NOMO-1 treated with dmso at 0.1 percent for 144 hours (cell line): Measurements from ENCODE around the gene GUCD1.
"Not testable (repeated sequence)": the region's sequence is repeated elsewhere in the genome, so short reads cannot be mapped to it uniquely, and the experiment has no call there.

ENCODE experiments used
- DNase-seq: peaks from one replicate; lab custom pipeline; 2025; ENCODE audit not compliant: unreplicated experiment; lab: John Stamatoyannopoulos, UW

GUCD1 gene

DNA sequence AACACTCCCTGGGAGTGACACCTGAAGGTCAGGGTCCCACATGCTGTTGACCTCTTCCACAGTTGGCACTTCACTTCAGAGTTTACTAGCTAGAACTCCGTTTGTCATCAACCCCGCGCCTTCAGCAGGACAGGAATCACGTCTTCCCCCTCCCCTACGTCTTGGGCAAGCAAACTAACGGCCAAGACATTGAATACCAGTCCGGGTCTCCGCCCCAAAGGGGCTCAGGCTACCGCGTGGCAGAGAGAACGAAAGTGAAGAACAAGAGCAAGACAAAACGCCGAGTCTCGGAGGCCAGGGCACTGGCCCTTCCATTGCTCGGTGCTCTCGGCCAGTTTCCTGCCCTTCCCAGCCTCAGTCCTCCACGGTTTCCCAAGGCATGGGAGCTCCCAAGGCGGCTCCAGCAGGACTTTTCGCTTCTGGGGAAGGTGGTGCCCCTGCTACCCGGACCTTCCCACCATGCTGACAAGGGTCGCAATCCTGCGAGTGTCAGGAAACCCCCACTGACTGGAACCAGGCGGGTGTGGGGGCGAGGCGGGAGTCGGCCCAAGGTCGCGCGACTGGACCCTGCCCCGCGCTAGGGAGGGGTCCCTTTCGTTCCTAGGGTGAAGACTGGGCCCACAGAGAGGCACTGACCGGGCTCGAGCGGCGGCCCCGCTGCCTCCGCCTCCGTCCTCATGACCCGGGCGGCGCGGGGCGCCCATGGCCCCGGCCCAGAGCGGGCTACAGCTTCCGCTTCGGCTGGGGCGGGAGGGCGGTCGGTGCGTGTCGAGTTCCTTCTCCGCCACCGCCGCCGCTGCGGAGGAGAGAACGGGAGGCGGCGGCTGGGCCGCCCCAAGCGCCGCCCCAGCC, at the start of gene GUCD1:
TSS of gene GUCD1 (minus strand) at position 826 of the 852 bp plus-strand sequence. CDS start at position 679, 147 bp downstream.
- peak; percentile 16 for DNase-seq

DNA sequence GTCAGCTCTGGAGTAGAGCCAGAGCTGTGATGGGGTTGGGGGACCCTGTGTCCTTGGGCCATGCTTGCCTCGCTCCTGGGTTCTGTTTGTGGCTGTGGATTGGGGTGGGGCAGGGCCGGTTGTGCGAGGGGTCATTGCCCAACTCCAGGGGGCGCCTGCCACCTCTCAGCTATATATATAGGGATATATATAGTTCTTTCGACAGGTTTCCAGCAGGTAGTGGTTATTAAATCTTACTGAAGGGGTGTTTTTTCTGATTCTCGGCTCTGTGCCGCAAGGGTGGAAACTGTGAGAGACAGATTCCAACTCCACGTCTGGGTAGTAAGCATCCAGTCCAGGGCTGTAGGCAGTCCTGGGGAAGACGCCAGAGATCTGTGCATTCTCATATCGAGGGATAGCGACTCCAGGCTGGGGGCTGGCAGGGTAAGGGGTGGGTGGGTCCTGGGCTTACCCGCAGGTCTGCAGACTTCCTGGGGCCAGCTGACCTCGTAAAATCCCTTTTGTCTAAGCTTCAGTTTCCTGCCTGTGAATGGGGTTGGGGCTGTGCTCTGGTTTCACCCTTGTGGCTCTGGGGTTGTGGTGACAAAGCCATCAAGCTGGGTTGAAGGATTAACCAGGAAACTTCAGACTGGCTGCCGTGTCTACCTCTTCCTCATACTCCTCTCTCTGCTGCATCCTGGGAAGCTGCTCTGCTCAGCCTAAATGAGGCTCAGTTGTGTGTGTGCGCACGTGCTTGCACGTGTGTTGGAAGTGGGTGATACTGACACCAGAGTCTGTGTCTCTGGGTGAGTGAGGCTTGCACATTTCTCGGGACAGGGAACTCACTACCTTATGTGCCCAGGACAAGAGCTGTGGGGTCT, 49.1 kb upstream of the GUCD1 start:
- peak; percentile 34 for DNase-seq

DNA sequence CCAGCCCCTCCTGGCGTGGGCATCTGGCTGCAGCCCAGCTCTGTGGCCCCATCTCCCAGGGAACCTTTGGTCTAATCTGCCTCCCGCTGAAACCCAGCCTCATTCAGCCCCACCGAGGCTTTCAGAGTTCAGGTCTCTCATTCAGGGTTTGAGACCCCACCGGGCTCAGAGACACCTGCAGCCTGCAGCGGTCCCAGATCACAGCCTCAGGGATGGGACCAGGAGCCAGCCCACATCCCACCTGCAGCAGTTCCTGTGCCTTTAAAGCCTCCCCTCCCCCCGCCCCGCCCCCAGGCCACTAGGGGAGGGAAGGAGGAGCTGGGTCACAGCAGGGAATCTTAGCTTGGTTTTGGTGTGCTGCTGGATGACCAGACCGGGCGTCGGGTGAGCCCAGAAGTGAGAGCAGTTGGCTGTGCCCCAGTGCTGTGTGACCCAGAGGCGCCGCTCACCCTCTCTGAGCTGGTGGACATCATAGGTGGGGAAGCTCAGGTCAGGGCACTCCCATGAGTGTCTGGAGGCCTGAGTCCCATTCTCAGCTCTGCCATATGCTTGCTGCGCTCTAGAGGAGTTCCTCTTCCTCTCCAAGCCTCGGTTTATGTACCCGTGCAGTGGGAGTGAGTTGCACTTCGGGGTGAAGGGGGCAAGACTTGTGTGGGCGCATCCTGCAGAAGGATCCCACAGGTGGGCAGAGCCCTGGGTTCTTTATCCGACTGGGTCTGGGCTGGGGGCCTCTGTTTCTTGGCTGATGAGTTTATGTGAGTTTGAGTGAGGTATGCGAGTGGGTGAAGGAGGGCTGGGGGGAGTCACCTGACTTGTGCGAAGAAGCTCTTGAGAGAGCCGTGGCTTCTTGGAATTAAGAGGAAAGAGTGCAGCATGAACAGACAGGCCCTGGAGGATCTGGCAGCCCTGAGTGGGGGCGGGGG, 48.2 kb upstream of the GUCD1 start, which contains the start of gene GGT1:
TSS of gene GGT1 (plus strand) at position 347 of the 923 bp plus-strand sequence. CDS start 7,889 bp downstream, outside the sequence.
- not testable (repeated sequence) for DNase-seq

DNA sequence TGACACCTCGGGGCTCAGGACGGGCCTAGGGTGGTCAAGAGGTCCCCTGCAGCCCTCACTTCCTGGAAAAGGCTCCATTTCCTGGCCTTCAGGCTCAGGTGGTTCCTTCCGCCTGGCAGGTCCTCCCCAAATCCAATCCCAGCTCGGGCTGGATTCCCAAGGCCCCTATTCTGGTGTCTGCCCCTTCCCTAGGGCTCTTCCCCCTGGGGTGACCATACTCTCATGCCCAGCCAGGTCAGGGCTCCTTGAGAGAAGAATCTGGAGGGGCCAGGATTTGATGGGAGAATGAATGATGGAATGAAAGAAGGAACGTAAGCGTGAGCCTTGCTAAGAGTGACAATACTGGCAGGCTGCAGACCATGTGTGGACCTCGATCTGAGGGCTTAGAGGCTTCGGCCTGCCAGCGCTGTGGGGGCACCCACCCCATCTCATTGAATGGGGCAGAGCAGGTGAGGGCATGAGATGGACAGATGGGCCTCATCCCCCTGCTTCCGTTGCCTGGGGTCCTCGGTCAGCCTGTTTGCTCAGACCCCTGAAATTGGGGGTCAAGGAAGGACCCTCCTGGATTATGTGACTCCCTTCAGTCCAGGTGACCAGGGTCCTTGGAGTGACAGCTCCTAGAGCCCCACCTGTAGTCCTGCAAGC, 47.3 kb upstream of the GUCD1 start:
- not testable (repeated sequence) for DNase-seq

DNA sequence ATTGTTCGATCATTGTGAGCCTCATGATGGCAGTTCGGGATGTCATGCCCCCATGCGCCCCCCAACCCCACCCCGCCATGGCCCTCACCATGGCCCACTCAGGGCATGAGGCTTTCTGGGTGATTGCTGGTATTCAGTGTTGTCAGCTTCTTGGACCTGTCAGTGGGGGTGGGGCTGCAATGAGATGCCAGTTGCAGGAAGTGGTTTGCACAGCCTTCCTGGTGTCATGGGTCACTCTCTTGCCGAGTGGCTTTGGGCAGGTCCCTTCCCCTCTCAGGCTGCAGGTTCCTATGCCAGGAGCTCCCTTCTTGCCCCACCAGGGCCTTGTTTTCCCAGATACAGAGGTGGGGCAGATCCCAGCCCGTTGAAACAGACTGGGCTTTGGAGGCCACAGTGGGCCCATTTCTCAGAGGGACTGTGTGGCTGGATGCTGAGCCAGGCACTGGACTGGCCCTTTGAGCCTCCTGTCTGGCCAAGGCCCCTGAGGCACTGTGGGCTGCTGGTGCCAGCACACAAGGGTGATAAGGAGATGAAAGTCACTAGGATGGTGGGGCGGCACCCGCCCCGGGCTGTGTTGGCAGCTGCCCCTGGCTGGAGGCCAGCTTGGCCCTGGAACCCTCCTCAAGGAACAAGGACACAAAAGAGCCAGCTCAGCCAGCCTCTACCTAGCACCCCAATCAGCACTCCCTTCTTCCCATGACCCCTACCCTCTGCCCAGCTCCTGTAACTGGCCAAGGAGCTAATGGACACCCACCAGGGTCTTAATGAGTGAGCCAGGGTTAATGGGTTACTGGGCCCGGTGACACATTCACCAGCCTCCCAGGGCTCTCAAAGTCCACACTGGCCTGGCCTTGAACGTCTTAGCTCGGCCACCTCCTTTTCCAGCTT, 46.5 kb upstream of the GUCD1 start:
- peak; percentile 22 for DNase-seq

DNA sequence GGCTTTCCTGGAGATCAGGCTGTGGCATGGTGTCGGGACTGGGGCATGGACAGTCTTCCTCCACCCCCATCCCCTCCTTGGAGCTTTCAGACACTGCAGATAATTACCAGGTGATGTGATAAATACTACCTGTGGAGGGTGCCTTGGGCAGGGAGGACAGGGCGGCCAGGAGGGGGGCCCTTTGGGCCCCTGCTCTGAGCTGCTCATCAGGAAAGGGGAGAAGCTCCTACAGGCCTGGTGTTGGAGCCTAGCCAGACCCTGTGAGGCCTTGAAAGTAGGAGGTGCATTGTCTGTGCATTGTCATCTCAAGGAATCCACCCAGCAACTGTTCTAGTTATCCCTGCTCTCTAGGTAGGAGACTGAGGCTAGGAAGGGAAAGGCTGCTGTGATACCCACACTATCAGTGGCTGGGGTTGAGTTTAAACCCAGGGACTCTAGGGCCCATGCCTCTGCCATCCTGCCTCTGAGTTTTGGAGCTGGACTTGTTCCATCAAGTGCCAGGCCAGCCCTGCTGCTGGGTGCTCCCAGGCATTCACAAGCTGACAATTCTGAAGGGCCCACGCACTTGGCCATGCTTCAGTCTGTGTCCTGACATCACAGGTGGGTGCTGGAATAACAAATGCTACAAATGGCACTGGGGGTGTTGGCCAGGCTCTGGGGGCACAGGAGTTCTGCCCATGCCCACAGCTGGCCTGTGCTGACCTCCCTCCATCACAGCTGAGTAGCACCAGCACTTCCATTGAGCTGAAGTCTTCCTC, 45.2 kb upstream of the GUCD1 start:
- DNase-seq: not testable (repeated sequence)

DNA sequence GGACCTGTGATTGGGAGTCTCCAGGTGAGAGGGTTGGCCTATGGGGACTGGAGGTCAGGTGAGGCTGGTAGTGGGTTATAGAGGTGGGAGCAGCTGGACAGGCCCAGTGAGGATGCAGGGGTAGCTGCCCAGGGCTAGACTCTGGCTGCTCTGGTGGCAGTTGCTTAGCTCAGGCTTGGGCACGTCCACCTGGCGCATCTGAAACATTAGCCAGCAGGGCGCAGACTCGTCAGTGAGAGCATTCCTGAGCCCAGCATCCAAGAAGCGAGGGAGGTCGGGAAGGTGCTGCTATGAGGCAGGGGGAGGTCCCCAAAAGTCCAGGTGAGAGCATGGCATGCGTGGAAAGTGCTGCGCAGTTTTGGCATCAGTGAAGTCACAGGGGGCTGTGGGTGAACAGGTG, 44.6 kb upstream of the GUCD1 start:
- DNase-seq: no peak

DNA sequence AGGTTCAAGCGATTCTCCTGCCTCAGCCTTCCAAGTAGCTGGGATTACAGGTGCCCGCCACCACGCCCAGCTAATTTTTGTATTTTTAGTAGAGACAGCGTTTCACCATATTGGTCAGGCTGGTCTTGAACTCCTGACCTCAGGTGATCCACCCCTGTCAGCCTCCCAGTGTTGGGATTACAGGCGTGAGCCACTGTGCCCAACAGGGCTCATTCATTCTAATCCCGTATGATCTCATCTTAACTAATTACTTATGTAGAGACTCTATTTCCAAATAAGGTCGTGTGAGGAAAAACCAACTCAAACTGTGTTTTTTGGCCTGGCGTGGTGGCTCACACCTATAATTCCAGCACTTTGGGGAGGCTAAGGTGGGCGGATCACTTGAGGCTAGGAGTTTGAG, 42.1 kb upstream of the GUCD1 start:
- DNase-seq: not testable (repeated sequence)

DNA sequence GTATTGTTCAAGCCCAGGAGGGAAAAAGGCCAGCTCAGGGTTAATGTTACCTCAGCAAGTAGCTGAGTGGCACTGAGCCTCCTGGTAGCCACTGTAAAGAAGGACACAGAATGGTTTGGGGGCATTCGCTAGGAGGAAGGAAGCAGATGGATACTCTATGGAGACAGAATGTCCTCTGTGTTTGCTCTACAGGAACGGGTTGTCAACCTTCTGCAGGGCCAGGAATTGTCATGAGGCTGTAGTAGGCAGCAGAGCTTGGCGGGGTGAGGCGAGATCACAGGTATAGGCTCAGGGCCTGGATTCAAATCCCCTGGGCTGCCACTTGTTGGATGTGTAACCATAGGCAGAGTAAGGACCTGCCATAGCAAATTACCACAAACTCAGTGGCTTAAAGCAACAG, 40.9 kb upstream of the GUCD1 start:
- no peak for DNase-seq

DNA sequence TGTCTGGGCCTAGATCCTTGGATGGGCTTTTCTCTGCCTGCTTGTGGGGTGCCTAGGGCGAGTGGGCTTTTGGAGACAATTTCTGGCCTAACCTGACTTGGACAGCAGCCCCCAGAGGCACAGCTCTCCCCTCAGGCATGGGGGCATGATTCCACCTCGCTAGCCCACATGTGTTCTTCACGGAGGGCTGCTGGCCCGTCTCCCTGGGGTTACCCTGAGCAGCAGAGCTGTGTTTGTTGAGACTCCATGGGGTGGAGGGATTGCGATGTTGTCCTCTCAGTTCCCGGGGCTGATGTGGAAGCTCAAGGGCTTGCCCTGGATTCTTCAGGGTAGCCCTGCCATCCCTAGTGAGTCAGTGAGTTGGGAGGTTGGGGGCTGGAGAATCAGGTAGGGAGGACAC, 40.3 kb upstream of the GUCD1 start:
- no peak for DNase-seq

DNA sequence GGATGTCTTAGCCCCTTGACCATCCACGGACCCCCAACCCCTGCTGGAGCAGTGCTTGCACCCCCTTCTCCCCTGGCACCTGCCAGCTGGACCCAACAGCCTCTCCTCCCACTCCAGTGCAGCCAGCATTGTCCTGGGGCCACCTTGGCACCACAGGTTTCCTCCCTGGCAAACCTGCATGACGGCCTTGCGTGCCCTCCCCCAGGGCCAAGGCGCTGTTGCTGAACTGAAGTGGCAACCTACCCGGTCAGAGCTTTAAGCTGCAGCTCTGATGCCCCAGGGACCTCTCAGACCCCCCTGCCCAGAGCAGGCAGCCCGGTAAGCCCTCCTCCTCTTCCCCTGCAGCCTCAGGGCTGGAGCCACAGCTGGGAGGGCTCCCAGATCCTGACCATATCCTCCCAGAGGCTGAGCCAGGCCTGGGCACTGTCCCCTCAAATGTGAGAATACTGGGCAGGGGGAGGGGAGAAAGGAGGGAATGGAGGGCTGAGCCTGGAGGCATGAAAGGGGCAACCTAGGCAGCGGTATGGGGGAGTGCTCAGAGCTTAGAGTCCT, 39.7 kb upstream of the GUCD1 start:
- no peak for DNase-seq

DNA sequence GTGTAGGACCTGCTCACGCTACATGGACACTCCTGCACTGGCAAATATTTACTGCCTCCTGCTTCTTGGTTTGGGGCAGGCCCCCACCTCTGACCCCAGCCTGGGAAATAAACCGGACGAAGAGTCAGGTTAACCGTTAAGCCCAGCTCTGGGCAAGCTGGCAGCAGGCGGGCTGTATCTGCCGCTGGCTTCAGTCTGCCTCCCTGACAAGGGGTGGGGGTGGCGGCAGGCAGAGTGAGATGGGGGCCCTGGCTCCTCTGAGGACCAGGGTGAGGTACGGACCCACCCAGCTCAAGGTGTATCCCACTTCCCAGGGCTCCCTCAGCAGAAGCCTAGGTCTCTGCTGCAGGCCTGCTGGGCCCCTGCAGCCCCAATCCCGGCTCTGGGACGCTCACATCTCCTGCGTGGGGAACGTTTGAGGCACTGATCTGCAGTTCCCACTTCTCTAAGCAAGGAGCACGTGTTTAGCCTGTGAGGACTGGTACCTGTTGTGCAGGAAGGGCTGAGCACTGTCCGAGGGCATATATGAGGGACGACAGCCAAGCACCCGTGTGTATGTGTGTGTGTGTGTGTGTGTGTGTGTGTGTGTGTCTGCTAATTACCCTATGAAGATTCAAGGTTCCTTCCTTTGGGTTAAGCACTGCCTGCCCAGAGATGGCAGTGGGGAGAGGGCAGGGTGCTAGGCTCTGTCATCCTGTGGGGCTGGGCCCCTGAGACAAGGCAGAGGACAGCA, 39.1 kb upstream of the GUCD1 start:
- no peak for DNase-seq

DNA sequence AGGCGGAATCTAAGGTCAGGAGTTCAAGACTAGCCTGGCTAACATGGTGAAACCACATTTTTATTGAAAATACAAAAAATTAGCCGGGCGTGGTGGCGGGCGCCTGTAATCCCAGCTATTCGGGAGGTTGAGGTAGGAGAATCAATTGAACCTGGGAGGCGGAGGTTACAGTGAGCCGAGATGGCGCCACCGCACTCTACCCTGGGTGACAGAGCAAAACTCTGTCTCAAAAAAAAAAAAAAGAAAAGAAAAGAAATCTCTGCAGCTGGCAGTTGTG, 38.6 kb upstream of the GUCD1 start:
- DNase-seq: not testable (repeated sequence)

DNA sequence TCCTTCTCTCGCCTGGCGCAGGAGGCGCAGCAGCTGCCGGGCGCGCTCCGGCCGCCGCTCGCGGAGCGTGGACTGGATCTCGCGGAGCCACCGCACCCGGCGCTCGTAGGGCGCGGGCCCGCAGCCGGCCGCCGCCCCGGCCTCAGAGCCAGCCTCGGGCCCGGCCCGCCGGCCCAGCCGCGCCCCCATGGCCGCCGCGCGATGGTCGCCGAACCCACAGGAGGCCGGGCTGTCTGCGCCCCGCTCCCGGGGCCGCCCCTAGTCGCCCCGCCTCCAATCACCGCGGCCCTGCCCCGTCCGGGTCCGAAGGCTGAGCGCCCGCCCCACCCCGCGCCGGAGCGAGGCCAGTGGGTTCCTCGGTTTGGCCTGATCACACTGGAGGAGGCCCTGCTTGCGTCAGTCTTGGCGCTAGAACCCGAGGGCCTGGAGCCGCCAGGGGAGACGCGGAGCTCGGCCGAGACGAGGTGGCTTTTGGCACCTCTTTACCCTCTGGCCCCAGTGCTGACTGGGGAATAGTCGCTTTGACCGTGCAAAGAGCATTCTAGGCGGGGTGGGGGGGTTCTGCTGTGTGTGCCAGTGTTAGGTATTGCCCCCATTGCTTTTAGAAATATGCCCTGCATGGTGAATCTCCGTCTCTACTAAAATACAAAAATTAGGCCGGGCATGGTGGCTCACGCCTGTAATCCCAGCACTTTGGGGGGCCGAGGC, 38.1 kb upstream of the GUCD1 start, which contains the start of gene LRRC75B:
TSS of gene LRRC75B (minus strand) at position 223 of the 708 bp plus-strand sequence. CDS start at position 189, 34 bp downstream.
- DNase-seq: peak; percentile 81

DNA sequence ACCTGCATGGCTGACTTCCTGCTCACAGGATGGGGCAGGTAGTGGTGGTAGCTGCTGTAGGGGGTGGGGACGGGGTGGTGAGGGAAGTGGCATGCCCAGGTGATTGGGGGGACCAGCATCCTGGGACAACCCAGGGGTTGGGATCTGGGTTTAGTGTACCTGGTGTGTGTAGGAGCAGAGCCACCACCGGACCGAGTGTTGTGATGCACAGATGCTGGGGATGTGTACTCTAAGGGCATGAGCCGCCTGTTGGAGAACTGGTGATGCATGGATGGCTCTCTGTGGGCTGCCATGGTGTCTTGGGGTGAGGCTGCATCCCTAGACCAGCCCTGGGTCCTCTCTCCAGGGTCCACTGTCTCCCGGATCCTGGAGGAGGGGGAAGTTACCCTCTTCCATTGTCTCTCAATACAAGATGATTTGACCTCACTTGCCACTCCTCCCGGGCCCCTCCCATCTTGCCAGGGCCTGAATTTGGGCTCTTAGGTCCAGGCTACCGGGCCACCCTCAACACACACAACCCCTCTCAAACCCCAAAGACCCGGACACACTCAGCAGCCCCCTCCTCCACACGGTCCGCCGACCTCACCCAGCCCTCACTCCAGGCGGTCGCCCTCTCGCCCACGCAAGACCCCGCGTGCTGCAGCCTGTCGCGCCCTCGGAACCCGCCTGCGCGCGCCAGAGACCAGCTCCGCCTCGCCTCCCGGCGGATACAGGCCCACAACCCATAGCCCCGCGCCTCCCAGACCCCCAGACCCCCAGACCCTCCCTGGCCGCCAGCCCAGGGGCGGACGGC, 37.3 kb upstream of the GUCD1 start:
- DNase-seq: no peak

DNA sequence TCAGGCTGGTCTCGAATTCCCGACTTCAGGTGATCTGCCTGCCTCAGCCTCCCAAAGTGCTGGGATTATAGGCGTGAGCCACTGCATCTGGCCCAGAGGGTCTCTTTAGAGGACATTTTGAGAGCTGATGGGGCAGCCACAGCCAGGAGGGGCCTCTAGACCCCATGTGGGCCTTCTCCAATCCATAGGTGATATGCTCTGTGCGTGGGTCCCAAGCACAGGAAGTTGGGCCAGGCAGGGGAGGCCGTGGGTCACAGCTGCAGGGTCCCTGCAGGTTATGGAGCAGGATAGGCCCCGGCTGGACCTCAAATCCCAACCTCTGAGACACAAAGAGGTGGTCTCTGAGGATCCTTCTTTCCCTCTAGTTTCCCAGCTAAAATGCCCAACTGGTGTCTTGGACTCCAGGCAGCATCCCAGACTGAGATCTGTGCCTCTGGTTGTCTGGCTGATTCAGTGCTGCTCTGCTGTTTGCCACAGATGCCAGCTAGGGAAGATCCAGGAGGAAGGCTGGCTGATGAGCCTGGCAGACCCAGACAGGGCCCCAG, 36.4 kb upstream of the GUCD1 start:
- no peak for DNase-seq
